ENCODE data around the gene SULT1C2. TPM values are rescaled to one million over a fixed set of nuclear protein-coding genes. Genes with fewer than 3 reads are reported as not detected.

Gene SULT1C2
- total RNA-seq, 1 donor from 2014 or later: 0.23 TPM

DNA sequence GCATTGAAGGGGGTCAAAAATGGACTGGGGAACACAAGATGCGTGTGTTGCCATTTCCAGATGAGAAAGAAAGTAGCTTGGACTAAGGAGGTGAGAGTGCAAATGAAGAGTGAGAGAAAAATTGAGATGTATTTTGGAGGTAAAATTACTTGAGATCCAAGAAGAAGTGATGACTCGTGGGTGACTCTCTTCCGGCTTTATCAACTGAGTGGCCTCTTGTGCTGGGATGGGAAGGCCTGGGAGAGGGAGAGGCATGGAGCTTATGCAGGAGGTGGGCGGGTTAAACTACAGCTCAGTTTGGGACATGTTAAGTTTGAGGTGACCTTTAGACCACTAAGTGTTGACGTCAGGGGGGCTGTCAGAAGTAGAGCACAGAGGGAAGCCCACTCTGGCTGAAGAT is 34.9 kb downstream of the SULT1C2 start:
- H3K9me3 ChIP-seq (ENCODE audit: insufficient read depth, low read depth, low read length): no peaks in the 10 kb centered on the region
- no peaks in the 10 kb centered on the region for H3K27me3 ChIP-seq (ENCODE audit: insufficient read depth, low read length)
- Mint-ChIP-seq H3K4me3 (ENCODE audit: unreplicated experiment) (no peak overlapping the region), H3K27me3 (ENCODE audit: low read depth, unreplicated experiment) (no peaks in the 10 kb centered on the region), H3K27ac (ENCODE audit: unreplicated experiment) (peak overlapping the region; percentile 41), H3K36me3 (ENCODE audit: low read depth, unreplicated experiment) (no peaks in the 10 kb centered on the region), H3K9me3 (ENCODE audit: unreplicated experiment) (peaks cover 1% of the 10 kb centered on the region), H3K4me1 (ENCODE audit: low read depth, unreplicated experiment) (peaks cover 23% of the 10 kb centered on the region)
- no peak overlapping the region for H3K9ac ChIP-seq (ENCODE audit: low read length)
- no peak overlapping the region for H3K4me3 ChIP-seq (ENCODE audit: insufficient read depth, low read depth, low read length)
- FAIRE-seq (no peak), DNase-seq (ENCODE audit: low read depth) (peak; percentile 36)
- H4K20me1 ChIP-seq (ENCODE audit: insufficient read depth, low read length): no peaks in the 10 kb centered on the region
- H3K36me3 ChIP-seq (ENCODE audit: insufficient read depth, low read length): no peaks in the 10 kb centered on the region
- H3K27ac ChIP-seq (ENCODE audit: low read depth, low read length): no peak overlapping the region
- peaks cover 12% of the 10 kb centered on the region for H3K4me1 ChIP-seq (ENCODE audit: insufficient read depth, low read length)
- no peak for TF ChIP-seq CTCF (IDR thresholded peaks at IDR 0.05; ENCODE audit: insufficient read depth, low read depth, low read length)
- TF ChIP-seq EZH2 (IDR thresholded peaks at IDR 0.05; ENCODE audit: insufficient read depth, low read length): no peak
- no peak overlapping the region for H2AFZ ChIP-seq (ENCODE audit: low read depth, low read length)
- H3K79me2 ChIP-seq (ENCODE audit: insufficient read depth, low read length): no peaks in the 10 kb centered on the region
- peak overlapping the region; percentile 16 for H3K4me2 ChIP-seq (ENCODE audit: low read length)

DNA sequence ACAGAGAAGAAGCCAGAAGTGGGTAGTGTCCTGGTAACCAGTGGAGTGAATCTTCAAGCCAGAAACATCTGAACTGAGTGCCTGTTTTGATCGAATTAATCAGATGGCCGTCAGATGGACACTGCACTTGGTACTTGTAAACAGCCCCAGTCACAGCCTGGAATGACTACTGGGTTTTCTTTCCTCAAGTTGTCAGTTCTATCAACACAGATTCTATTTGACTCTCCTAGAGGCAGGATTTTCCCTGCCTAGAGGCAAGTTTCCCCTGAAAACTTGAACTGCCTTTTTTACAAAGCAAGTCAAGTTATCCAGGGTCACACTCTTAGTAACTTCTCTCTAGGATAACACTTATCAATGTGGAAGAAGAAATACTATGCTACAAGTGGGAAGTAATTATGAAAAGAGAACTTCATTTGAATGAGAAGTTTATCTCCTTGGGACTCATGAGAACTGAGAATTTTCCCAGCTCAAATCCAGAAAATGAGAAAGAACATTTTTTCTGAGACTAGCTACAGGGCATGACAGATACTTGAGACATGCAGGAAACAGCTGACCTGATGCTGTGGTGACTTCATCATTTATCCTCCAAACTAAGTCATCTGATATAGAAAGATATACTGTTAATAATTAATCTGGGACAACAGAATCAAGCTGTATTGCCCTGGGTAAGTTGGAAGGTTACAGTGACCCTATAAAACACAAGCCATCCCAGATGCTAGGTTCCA is 36.0 kb downstream of the SULT1C2 start:
- DNase-seq (ENCODE audit: low read depth) (peak; percentile 63), FAIRE-seq (no peak)
- no peaks in the 10 kb centered on the region for H3K27me3 ChIP-seq (ENCODE audit: insufficient read depth, low read length)
- H4K20me1 ChIP-seq (ENCODE audit: insufficient read depth, low read length): no peaks in the 10 kb centered on the region
- H3K27me3 Mint-ChIP-seq (ENCODE audit: low read depth, unreplicated experiment): no peaks in the 10 kb centered on the region
- TF ChIP-seq EZH2 (IDR thresholded peaks at IDR 0.05; ENCODE audit: insufficient read depth, low read length): no peak
- TF ChIP-seq CTCF (IDR thresholded peaks at IDR 0.05; ENCODE audit: insufficient read depth, low read depth, low read length): no peak
- no peaks in the 10 kb centered on the region for H3K36me3 Mint-ChIP-seq (ENCODE audit: low read depth, unreplicated experiment)
- peak overlapping the region; percentile 9 for H3K4me2 ChIP-seq (ENCODE audit: low read length)
- peaks cover 23% of the 10 kb centered on the region for H3K4me1 Mint-ChIP-seq (ENCODE audit: low read depth, unreplicated experiment)
- no peaks in the 10 kb centered on the region for H3K9me3 ChIP-seq (ENCODE audit: insufficient read depth, low read depth, low read length)
- no peaks in the 10 kb centered on the region for H3K36me3 ChIP-seq (ENCODE audit: insufficient read depth, low read length)
- peaks cover 12% of the 10 kb centered on the region for H3K4me1 ChIP-seq (ENCODE audit: insufficient read depth, low read length)
- peaks cover 1% of the 10 kb centered on the region for H3K9me3 Mint-ChIP-seq (ENCODE audit: unreplicated experiment)
- H3K27ac Mint-ChIP-seq (ENCODE audit: unreplicated experiment): peak overlapping the region; percentile 41
- no peak overlapping the region for H3K4me3 ChIP-seq (ENCODE audit: insufficient read depth, low read depth, low read length)
- peak overlapping the region; percentile 41 for H3K9ac ChIP-seq (ENCODE audit: low read length)
- H2AFZ ChIP-seq (ENCODE audit: low read depth, low read length): peak overlapping the region; percentile 16
- H3K27ac ChIP-seq (ENCODE audit: low read depth, low read length): peak overlapping the region; percentile 53
- H3K4me3 Mint-ChIP-seq (ENCODE audit: unreplicated experiment): no peak overlapping the region
- no peaks in the 10 kb centered on the region for H3K79me2 ChIP-seq (ENCODE audit: insufficient read depth, low read length)

GRCh38 chr2:108325756-108326155 is 37.1 kb downstream of the SULT1C2 start:
- Mint-ChIP-seq H3K4me3 (ENCODE audit: unreplicated experiment) (no peak overlapping the region), H3K4me1 (ENCODE audit: low read depth, unreplicated experiment) (peaks cover 23% of the 10 kb centered on the region), H3K27ac (ENCODE audit: unreplicated experiment) (no peak overlapping the region), H3K27me3 (ENCODE audit: low read depth, unreplicated experiment) (peaks cover 2% of the 10 kb centered on the region), H3K36me3 (ENCODE audit: low read depth, unreplicated experiment) (no peaks in the 10 kb centered on the region), H3K9me3 (ENCODE audit: unreplicated experiment) (peaks cover 1% of the 10 kb centered on the region)
- Histone ChIP-seq H3K9me3 (ENCODE audit: insufficient read depth, low read depth, low read length) (no peaks in the 10 kb centered on the region), H3K9ac (ENCODE audit: low read length) (no peak overlapping the region), H3K4me3 (ENCODE audit: insufficient read depth, low read depth, low read length) (no peak overlapping the region), H3K27ac (ENCODE audit: low read depth, low read length) (no peak overlapping the region), H3K27me3 (ENCODE audit: insufficient read depth, low read length) (no peaks in the 10 kb centered on the region), H3K79me2 (ENCODE audit: insufficient read depth, low read length) (no peaks in the 10 kb centered on the region), H2AFZ (ENCODE audit: low read depth, low read length) (no peak overlapping the region), H3K36me3 (ENCODE audit: insufficient read depth, low read length) (no peaks in the 10 kb centered on the region), H3K4me1 (ENCODE audit: insufficient read depth, low read length) (peaks cover 12% of the 10 kb centered on the region), H3K4me2 (ENCODE audit: low read length) (no peak overlapping the region), H4K20me1 (ENCODE audit: insufficient read depth, low read length) (no peaks in the 10 kb centered on the region)
- no peak for TF ChIP-seq CTCF (IDR thresholded peaks at IDR 0.05; ENCODE audit: insufficient read depth, low read depth, low read length)
- TF ChIP-seq EZH2 (IDR thresholded peaks at IDR 0.05; ENCODE audit: insufficient read depth, low read length): no peak
- FAIRE-seq: no peak
- no peak for DNase-seq (ENCODE audit: low read depth)

Measured in astrocyte (in vitro differentiated cells and primary cell).